Panc1 (cell line): ENCODE results near the gene ZNF451.

Experiments used
- CTCF ChIP-seq: fragments of 450-650 bp; IDR thresholded peaks from 2 replicates; pipeline ENCODE4 v1.5.1; 2017; ENCODE audit warnings: mild to moderate bottlenecking
- POLR2AphosphoS5 ChIP-seq: IDR thresholded peaks from 2 replicates; pipeline ENCODE4 v1.6.1; 2012; ENCODE audit warnings: mild to moderate bottlenecking, low read depth, low read length, moderate library complexity
- REST ChIP-seq, 2 experiments: IDR thresholded peaks; 2 replicates each; pipeline ENCODE4 v1.6.1; 2011 to 2012; ENCODE audit warnings: low read depth in 2 of 2, control low read depth in 1 of 2, low read length in 1 of 2, mild to moderate bottlenecking in 1 of 2, moderate library complexity in 1 of 2; ENCODE audit not compliant: insufficient read depth in 1 of 2
- SIN3A ChIP-seq: IDR thresholded peaks from 2 replicates; pipeline ENCODE4 v1.6.1; 2012; ENCODE audit warnings: low read depth, mild to moderate bottlenecking, low read length, moderate library complexity, borderline replicate concordance; ENCODE audit not compliant: insufficient read depth
- TCF7L2 ChIP-seq: IDR thresholded peaks from 2 replicates; pipeline ENCODE4 v1.6.1; 2011; ENCODE audit warnings: mild to moderate bottlenecking, low read depth, low read length, inconsistent platforms

- no peak for TF ChIP-seq CTCF
- TF ChIP-seq SIN3A: no peak
- TF ChIP-seq POLR2AphosphoS5: no peak
- TF ChIP-seq REST (IDR thresholded peaks at IDR 0.05; ENCODE audit: insufficient read depth in 1 of 2, low read depth in 2 of 2, low read length in 1 of 2): no peak
- TF ChIP-seq TCF7L2: no peak
These were observed 120.1 kb downstream of the ZNF451 start for GRCh38 chr6:57210060-57210459.
